K562 (cell line): ENCODE measurements around the gene WWP2. TPM values are rescaled to one million over a fixed set of nuclear protein-coding genes. Genes with fewer than 3 reads are reported as not detected.

Experiments
- POLR2G ChIP-seq: fragments of 200-400 bp; formaldehyde crosslinking; IDR thresholded peaks from 2 replicates; pipeline ENCODE4 v1.6.1; 2017; ENCODE audit warnings: low read depth, mild to moderate bottlenecking, antibody characterized with exemption, low read length, moderate library complexity
- RB1 ChIP-seq: fragments of 450-650 bp; IDR thresholded peaks from 2 replicates; pipeline ENCODE4 v1.6.1; 2017; ENCODE audit warnings: low read depth, mild to moderate bottlenecking
- SMAD3 ChIP-seq: fragments of 450-650 bp; formaldehyde crosslinking; conservative IDR thresholded peaks from 2 replicates; pipeline ENCODE4 v1.4.0; 2020; ENCODE audit warnings: mild to moderate bottlenecking
- SP1 ChIP-seq: sonication (generic); formaldehyde crosslinking; IDR thresholded peaks from 2 replicates; pipeline ENCODE4 v1.8.1; 2022; ENCODE audit warnings: mild to moderate bottlenecking, missing genetic modification reagents
- ZNF764 ChIP-seq: fragments of 250-450 bp; sonication (Bioruptor Pico); IDR thresholded peaks from 2 replicates; pipeline ENCODE4 v1.4.0; 2020; ENCODE audit warnings: low read depth, mild to moderate bottlenecking, moderate library complexity
- polyA plus RNA-seq, 8 experiments: library from polyadenylated mRNA; depleted of rRNA in 4 of 8; stranded (reverse) in 5 of 8; unstranded in 3 of 8; fragments of >200 nt; fragmentation: Nextera tagmentation in 2 of 8; fragmentation: Illumina TruSeq in 1 of 8; extraction: Ambion mirVana in 2 of 8; extraction: Trizol in 1 of 8; gene quantifications; 2 replicates each; pipeline versions ENCODE4 v1.2.1 to v1.2.3, GENCODE V29; 2011 to 2014; ENCODE audit warnings: inconsistent platforms in 1 of 8, missing spikeins in 1 of 8
- total RNA-seq, 7 experiments: library from RNA; depleted of rRNA in 6 of 7; stranded (reverse); fragments of >200 nt in 6 of 7; fragmentation: Illumina TruSeq in 2 of 7; extraction: Trizol in 2 of 7; gene quantifications; 2 replicates each; pipeline versions ENCODE4 v1.2.1 to v1.2.3, GENCODE V29; 2011 to 2021; ENCODE audit warnings: low replicate concordance in 1 of 7
- TF ChIP-seq, protein P1 (sequence below): IDR thresholded peaks from 3 replicates; pipeline ENCODE4 v1.6.1; 2011; ENCODE audit warnings: borderline replicate concordance, mild to moderate bottlenecking, moderate library complexity; ENCODE audit not compliant: insufficient read length; ENCODE audit errors: extremely low read depth
- TF ChIP-seq, protein P2 (sequence below): sonication (generic); formaldehyde crosslinking; IDR thresholded peaks from 2 replicates; pipeline ENCODE4 v1.8.0; 2022; ENCODE audit warnings: missing genetic modification reagents, mild to moderate bottlenecking, borderline replicate concordance

WWP2 gene
- total and polyA plus RNA-seq, 9 of the 15 experiments (the other 6 are each of a cell fraction or from before 2014, with no cell fraction given) = 1.9 to 34.4 (median 14.6) TPM

GRCh38 chr16:69796285-69797118 lies 34.4 kb downstream of the WWP2 start (continued):
- TF ChIP-seq SP1 (CRISPR knock-in tag) (no peak), SMAD3 (CRISPR knock-in tag) (no peak), ZNF764 (CRISPR knock-in tag) (no peak), POLR2G (no peak), RB1 (peak; percentile 24; the same call in 1 of the 2 replicates)
- TF ChIP-seq, protein P1, sequence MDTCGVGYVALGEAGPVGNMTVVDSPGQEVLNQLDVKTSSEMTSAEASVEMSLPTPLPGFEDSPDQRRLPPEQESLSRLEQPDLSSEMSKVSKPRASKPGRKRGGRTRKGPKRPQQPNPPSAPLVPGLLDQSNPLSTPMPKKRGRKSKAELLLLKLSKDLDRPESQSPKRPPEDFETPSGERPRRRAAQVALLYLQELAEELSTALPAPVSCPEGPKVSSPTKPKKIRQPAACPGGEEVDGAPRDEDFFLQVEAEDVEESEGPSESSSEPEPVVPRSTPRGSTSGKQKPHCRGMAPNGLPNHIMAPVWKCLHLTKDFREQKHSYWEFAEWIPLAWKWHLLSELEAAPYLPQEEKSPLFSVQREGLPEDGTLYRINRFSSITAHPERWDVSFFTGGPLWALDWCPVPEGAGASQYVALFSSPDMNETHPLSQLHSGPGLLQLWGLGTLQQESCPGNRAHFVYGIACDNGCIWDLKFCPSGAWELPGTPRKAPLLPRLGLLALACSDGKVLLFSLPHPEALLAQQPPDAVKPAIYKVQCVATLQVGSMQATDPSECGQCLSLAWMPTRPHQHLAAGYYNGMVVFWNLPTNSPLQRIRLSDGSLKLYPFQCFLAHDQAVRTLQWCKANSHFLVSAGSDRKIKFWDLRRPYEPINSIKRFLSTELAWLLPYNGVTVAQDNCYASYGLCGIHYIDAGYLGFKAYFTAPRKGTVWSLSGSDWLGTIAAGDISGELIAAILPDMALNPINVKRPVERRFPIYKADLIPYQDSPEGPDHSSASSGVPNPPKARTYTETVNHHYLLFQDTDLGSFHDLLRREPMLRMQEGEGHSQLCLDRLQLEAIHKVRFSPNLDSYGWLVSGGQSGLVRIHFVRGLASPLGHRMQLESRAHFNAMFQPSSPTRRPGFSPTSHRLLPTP = no peak
- TF ChIP-seq, protein P2, sequence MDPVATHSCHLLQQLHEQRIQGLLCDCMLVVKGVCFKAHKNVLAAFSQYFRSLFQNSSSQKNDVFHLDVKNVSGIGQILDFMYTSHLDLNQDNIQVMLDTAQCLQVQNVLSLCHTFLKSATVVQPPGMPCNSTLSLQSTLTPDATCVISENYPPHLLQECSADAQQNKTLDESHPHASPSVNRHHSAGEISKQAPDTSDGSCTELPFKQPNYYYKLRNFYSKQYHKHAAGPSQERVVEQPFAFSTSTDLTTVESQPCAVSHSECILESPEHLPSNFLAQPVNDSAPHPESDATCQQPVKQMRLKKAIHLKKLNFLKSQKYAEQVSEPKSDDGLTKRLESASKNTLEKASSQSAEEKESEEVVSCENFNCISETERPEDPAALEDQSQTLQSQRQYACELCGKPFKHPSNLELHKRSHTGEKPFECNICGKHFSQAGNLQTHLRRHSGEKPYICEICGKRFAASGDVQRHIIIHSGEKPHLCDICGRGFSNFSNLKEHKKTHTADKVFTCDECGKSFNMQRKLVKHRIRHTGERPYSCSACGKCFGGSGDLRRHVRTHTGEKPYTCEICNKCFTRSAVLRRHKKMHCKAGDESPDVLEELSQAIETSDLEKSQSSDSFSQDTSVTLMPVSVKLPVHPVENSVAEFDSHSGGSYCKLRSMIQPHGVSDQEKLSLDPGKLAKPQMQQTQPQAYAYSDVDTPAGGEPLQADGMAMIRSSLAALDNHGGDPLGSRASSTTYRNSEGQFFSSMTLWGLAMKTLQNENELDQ (CRISPR knock-in tag) = no peak
- TF ChIP-seq, all 486 proteins: peak for 25
